Prostate gland (tissue), 2 donors: ENCODE results near the gene ABCG1. TPM values are rescaled to one million over a fixed set of nuclear protein-coding genes. Genes with fewer than 3 reads are reported as not detected.

ENCODE experiments used
- DNase-seq: peaks from one replicate; pipeline ENCODE4 v3.0.0-alpha.2; 2019; ENCODE audit warnings: low spot score
- H3K27ac ChIP-seq, 2 donors: fragments of 200-600 bp; sonication (generic); 2 replicates each; pipeline ENCODE4 v1.5.1; 2017 to 2019
- H3K27me3 ChIP-seq: fragments of 200-600 bp; sonication (generic); replicated peaks from 2 replicates; pipeline ENCODE4 v1.5.1; 2019; ENCODE audit not compliant: insufficient read depth
- H3K36me3 ChIP-seq, 2 donors: fragments of 200-600 bp; sonication (generic); 1 replicate in 1 of 2; 2 replicates in 1 of 2; pipeline versions ENCODE4 v1.5.1 to v1.8.1; 2017 to 2019
- H3K4me1 ChIP-seq: fragments of 200-600 bp; sonication (generic); replicated peaks from 2 replicates; pipeline ENCODE4 v1.5.1; 2019
- H3K4me3 ChIP-seq, 2 donors: fragments of 200-600 bp; sonication (generic); 2 replicates each; pipeline ENCODE4 v1.5.1; 2017 to 2019
- H3K9me3 ChIP-seq: fragments of 200-600 bp; sonication (generic); 2 replicates; pipeline ENCODE4 v1.5.1; 2017
- CTCF ChIP-seq, 4 experiments: fragments of 200-600 bp in 2 of 4; fragments of 450-650 bp in 2 of 4; sonication (generic) in 2 of 4; IDR thresholded peaks; 1 replicate in 3 of 4; 2 replicates in 1 of 4; pipeline ENCODE4 v1.5.1; 2016 to 2019; ENCODE audit warnings: antibody characterized with exemption in 4 of 4, mild to moderate bottlenecking in 2 of 4, moderate library complexity in 2 of 4
- POLR2A ChIP-seq: fragments of 450-650 bp; IDR thresholded peaks from one replicate; pipeline ENCODE4 v1.6.1; 2016; ENCODE audit warnings: antibody characterized with exemption, mild to moderate bottlenecking
- POLR2AphosphoS5 ChIP-seq: sonication (generic); formaldehyde crosslinking; IDR thresholded peaks from one replicate; pipeline ENCODE4 v1.6.1; 2017; ENCODE audit warnings: antibody characterized with exemption
- WGBS: methylation state at CpG from one replicate; pipeline ENCODE4 v1.1.5; 2018; 5-methylcytosine and 5-hydroxymethylcytosine counted together
- intact Hi-C: fragments of 100-400 bp; cut with DNase I; formaldehyde crosslinking; loops from one replicate; pipeline ENCODE4 v1.14.2; 2022
- total RNA-seq, 2 donors: library from RNA; depleted of rRNA; stranded (reverse); fragments of >200 nt; gene quantifications; one replicate each; pipeline ENCODE4 v1.1.0, GENCODE V29; 2016

The ABCG1 gene
- total RNA-seq, 2 donors from 2014 or later = 22.7 to 28.3 TPM

DNA sequence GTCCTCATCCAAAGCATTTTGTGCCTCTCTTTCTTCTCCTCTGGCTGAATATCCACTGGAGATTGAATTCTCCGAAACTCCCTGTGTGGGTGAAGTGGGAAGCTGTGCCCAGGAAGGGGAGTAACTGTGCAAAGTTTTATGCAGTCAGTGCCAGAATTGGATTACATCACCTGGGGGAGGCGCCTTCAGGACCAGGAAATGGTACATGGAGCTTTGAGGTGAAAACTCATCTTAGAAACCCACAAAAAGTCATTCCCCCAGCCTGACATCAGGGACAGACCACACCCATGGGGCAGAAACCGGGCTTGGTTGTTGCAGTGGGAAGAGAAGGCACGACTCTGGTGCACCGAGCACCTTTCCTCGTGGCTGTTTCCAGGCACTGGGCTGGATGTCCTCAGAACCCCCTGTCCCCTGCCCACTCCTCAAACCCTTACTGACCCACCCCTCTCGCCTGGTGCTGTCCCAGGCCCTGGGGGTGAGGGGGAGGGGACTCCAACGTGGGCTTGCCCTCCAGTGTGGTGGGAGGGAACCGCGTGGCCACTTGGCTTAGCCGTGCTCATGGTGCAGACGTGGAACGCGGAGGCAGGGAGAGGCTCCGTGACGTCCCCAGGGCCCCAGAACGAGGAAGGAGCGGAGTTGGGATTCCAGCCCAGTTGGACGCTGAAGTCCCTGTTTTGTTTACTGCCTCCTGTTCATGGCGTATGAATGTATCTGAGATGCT lies 80.5 kb downstream of the ABCG1 start:
- Histone ChIP-seq H3K36me3 (no peaks in the 10 kb centered on the region), H3K9me3 (no peaks in the 10 kb centered on the region)

DNA sequence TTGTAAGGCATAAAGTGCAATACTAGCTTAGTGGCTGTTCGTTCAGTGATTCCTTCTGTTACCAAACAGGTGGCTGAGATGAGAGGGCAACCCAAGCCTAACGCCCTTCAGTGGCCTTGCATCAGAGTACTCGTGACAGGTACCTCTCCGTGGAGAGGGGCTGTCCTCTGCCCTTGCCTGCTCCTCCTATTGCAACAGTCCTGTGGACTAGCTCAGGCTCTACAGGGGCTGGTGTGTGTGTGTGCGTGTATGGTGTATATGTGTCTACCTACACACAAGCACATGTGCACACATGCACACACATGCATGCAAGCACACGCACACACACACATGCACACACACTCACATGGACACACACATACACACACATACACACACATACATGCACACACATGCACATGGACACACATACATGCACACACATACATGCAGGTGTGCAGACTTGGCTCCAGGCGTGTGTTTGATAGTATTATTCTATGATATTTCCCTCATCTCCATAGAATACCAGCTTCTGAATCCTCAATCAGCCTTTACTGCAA lies 81.2 kb downstream of the ABCG1 start:
- no peak for DNase-seq
- intact Hi-C loops = no loop called here
- TF ChIP-seq POLR2AphosphoS5 (no peak), CTCF (IDR thresholded peaks at IDR 0.05) (no peak), POLR2A (no peak)
- no peaks in the 10 kb centered on the region for H3K27me3 ChIP-seq
- 91% methylated on average over 7 of the region's 7 CpGs for WGBS
- no peak overlapping the region for H3K4me3 ChIP-seq
- no peak overlapping the region for H3K27ac ChIP-seq
- no peaks in the 10 kb centered on the region for H3K9me3 ChIP-seq
- no peaks in the 10 kb centered on the region for H3K4me1 ChIP-seq
- H3K36me3 ChIP-seq = no peaks in the 10 kb centered on the region

More for the DNA sequence above, 80.5 kb downstream of the ABCG1 start:
- H3K4me1 ChIP-seq = no peaks in the 10 kb centered on the region
- TF ChIP-seq POLR2AphosphoS5 = no peak
- no peak for TF ChIP-seq CTCF (IDR thresholded peaks at IDR 0.05)
- TF ChIP-seq POLR2A = no peak
- H3K27ac ChIP-seq = no peak overlapping the region
- H3K27me3 ChIP-seq = no peaks in the 10 kb centered on the region
- intact Hi-C loops = no loop called here
- H3K4me3 ChIP-seq = no peak overlapping the region
- no peak for DNase-seq
- 84% methylated on average over 17 of the region's 20 CpGs for WGBS

DNA sequence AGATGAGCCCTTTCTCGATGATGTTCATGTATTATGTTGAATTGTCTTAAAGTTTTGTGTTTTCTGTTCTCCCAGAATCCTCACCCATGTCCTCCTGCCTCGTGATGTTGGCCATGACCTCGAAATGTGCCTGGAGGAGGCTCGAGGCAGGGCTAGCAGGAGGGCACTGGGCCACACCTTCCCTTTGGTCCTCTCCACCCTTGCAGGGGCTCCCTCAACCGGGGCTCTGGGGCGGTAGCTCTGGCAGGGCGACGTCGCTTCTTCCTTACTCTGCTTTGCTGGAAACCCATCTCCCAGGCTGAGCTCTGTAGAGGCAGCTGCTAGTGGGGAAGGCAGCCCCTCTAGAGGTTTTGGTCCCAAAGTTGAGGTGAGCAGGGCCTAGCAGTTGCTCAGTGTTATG lies 82.0 kb downstream of the ABCG1 start:
- no peak for DNase-seq

GRCh38 chr21:42301371-42302075 lies 82.6 kb downstream of the ABCG1 start:
- DNase-seq = no peak
- no peak overlapping the region for H3K27ac ChIP-seq
- TF ChIP-seq POLR2AphosphoS5 (no peak), CTCF (IDR thresholded peaks at IDR 0.05) (no peak), POLR2A (no peak)
- H3K27me3 ChIP-seq = no peaks in the 10 kb centered on the region
- WGBS = 88% methylated on average over 20 of the region's 20 CpGs
- no peaks in the 10 kb centered on the region for H3K9me3 ChIP-seq
- no peaks in the 10 kb centered on the region for H3K36me3 ChIP-seq
- H3K4me3 ChIP-seq = no peak overlapping the region
- intact Hi-C loops = no loop called here
- no peaks in the 10 kb centered on the region for H3K4me1 ChIP-seq

More for the DNA sequence above, 82.0 kb downstream of the ABCG1 start:
- H3K27ac ChIP-seq = no peak overlapping the region
- TF ChIP-seq POLR2AphosphoS5 (no peak), CTCF (IDR thresholded peaks at IDR 0.05) (no peak), POLR2A (no peak)
- no peaks in the 10 kb centered on the region for H3K36me3 ChIP-seq
- WGBS = 94% methylated on average over 9 of the region's 9 CpGs
- no peak overlapping the region for H3K4me3 ChIP-seq
- intact Hi-C loops = no loop called here
- no peaks in the 10 kb centered on the region for H3K9me3 ChIP-seq
- no peaks in the 10 kb centered on the region for H3K27me3 ChIP-seq
- no peaks in the 10 kb centered on the region for H3K4me1 ChIP-seq
